OCI-LY7 (cell line): Measurements from ENCODE around the gene PKLR. TPM values are rescaled to one million over a fixed set of nuclear protein-coding genes. Genes with fewer than 3 reads are reported as not detected.

Experiments used
- BruUV-seq: library from RNA; stranded (reverse); fragments of 400-500 nt; replicated peaks from 2 replicates; lab custom pipeline; 2021; lab: Mats Ljungman, UMichigan
- CTCF ChIA-PET: fragments of 300-600 bp; sonication (Branson Sonifier 250); formaldehyde crosslinking; loops from one replicate; lab custom pipeline; 2022; ENCODE audit warnings: antibody characterized with exemption; ENCODE audit not compliant: unreplicated experiment; lab: Charles Lee
- POLR2A ChIA-PET: fragments of 300-600 bp; sonication (Branson Sonifier 250); formaldehyde crosslinking; loops from one replicate; lab custom pipeline; 2022; ENCODE audit warnings: antibody characterized with exemption; lab: Charles Lee
- DNase-seq: peaks from one replicate; pipeline ENCODE4 v3.0.0-alpha.2; 2015; ENCODE audit warnings: low spot score
- H2AFZ ChIP-seq: fragments of 200-600 bp; sonication (generic), shearing (Covaris generic); 2 replicates; pipeline ENCODE4 v1.6.1; 2014; ENCODE audit warnings: mild to moderate bottlenecking, antibody characterized with exemption, low read length, moderate library complexity
- H3K27ac ChIP-seq: fragments of 200-600 bp; sonication (generic); 2 replicates; pipeline ENCODE4 v1.5.1; 2014; ENCODE audit warnings: mixed run types, low read depth, mild to moderate bottlenecking, moderate library complexity, low read length, inconsistent platforms; ENCODE audit not compliant: poor library complexity, severe bottlenecking
- H3K36me3 ChIP-seq: fragments of 200-600 bp; sonication (generic); 2 replicates; pipeline ENCODE4 v1.6.1; 2014; ENCODE audit warnings: mild to moderate bottlenecking, antibody characterized with exemption, low read length, moderate library complexity, mixed read lengths; ENCODE audit not compliant: insufficient read depth
- H3K4me1 ChIP-seq: fragments of 200-600 bp; sonication (generic); 2 replicates; pipeline ENCODE4 v1.5.1; 2014; ENCODE audit warnings: mild to moderate bottlenecking, low read length; ENCODE audit not compliant: insufficient read depth, poor library complexity, severe bottlenecking
- H3K4me2 ChIP-seq: fragments of 200-600 bp; sonication (generic); 2 replicates; pipeline ENCODE4 v1.6.1; 2014; ENCODE audit warnings: mild to moderate bottlenecking, low read length
- H3K4me3 ChIP-seq: fragments of 200-600 bp; sonication (generic); 2 replicates; pipeline ENCODE4 v1.5.1; 2014; ENCODE audit warnings: mild to moderate bottlenecking, low read depth, low read length; ENCODE audit not compliant: poor library complexity, severe bottlenecking
- H3K79me2 ChIP-seq: fragments of 200-600 bp; sonication (generic); 2 replicates; pipeline ENCODE4 v1.6.1; 2016; ENCODE audit warnings: low read depth, mild to moderate bottlenecking, low read length, moderate library complexity, mixed read lengths; ENCODE audit not compliant: insufficient read depth
- H3K9me2 ChIP-seq: fragments of 200-600 bp; sonication (generic); 2 replicates; pipeline ENCODE4 v1.6.1; 2016; ENCODE audit warnings: mild to moderate bottlenecking, low read length, mixed read lengths; ENCODE audit not compliant: insufficient read depth
- H3K9me3 ChIP-seq: fragments of 200-600 bp; sonication (generic); 2 replicates; pipeline ENCODE4 v1.6.1; 2014; ENCODE audit warnings: mild to moderate bottlenecking, mixed run types, low read length, mixed read lengths
- H4K20me1 ChIP-seq: fragments of 200-600 bp; sonication (generic); 2 replicates; pipeline ENCODE4 v1.6.1; 2014; ENCODE audit warnings: mild to moderate bottlenecking, antibody characterized with exemption, low read length, moderate library complexity, mixed read lengths; ENCODE audit not compliant: insufficient read depth
- EZH2phosphoT487 ChIP-seq: fragments of 200-600 bp; sonication (generic); IDR thresholded peaks from 2 replicates; pipeline ENCODE4 v1.6.1; 2018; ENCODE audit warnings: low read depth, borderline replicate concordance, mild to moderate bottlenecking, mixed run types, antibody characterized with exemption, low read length, moderate library complexity, mixed read lengths
- intact Hi-C: fragments of 100-400 bp; cut with micrococcal nuclease; formaldehyde crosslinking; loops from one replicate; pipeline ENCODE4 v1.10.0; 2022; ENCODE audit not compliant: unreplicated experiment
- total RNA-seq, 2 experiments: library from RNA; depleted of rRNA in 1 of 2; stranded (reverse); fragments of >200 nt in 1 of 2; shearing (Covaris generic) in 1 of 2; gene quantifications; 2 replicates each; pipeline ENCODE4 v1.2.3, GENCODE V29; 2014 to 2022
- TF ChIP-seq, protein P1 (sequence below): fragments of 200-600 bp; sonication (generic); conservative IDR thresholded peaks from 2 replicates; pipeline ENCODE4 v1.5.1; 2014; ENCODE audit warnings: mild to moderate bottlenecking, antibody characterized with exemption, low read length, moderate library complexity, mixed read lengths

Gene PKLR
- total RNA-seq, 2 experiments from 2014 or later: 0.19 to 0.51 TPM

DNA sequence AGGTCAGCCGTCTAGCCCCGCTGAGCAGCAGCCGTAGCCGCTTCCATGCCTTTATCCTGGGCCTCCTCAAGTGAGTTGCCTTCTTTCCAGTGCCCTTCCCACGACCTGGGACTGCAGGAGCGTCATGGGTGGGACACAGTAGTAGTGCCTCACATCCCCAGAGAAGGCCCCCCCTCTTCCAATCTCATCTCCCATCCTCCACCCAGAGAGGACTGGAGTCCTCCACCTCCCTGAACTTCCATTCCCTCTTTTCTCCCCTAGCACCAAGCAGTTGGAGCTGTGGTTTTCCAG is 24.3 kb upstream of the PKLR start:
- Histone ChIP-seq H3K36me3 (peaks cover 18% of the 10 kb centered on the region), H3K9me2 (no peaks in the 10 kb centered on the region), H3K27ac (no peak overlapping the region), H4K20me1 (no peaks in the 10 kb centered on the region), H3K79me2 (no peaks in the 10 kb centered on the region), H3K4me2 (peak overlapping the region; percentile 96; the same call in 1 of the 2 replicates), H2AFZ (no peak overlapping the region), H3K9me3 (no peaks in the 10 kb centered on the region), H3K4me1 (peaks cover 15% of the 10 kb centered on the region), H3K4me3 (no peak overlapping the region)
- no TSS peak for BruUV-seq
- intact Hi-C loops: no loop called here
- no peak for DNase-seq
- no peak for TF ChIP-seq EZH2phosphoT487
- TF ChIP-seq, protein P1, sequence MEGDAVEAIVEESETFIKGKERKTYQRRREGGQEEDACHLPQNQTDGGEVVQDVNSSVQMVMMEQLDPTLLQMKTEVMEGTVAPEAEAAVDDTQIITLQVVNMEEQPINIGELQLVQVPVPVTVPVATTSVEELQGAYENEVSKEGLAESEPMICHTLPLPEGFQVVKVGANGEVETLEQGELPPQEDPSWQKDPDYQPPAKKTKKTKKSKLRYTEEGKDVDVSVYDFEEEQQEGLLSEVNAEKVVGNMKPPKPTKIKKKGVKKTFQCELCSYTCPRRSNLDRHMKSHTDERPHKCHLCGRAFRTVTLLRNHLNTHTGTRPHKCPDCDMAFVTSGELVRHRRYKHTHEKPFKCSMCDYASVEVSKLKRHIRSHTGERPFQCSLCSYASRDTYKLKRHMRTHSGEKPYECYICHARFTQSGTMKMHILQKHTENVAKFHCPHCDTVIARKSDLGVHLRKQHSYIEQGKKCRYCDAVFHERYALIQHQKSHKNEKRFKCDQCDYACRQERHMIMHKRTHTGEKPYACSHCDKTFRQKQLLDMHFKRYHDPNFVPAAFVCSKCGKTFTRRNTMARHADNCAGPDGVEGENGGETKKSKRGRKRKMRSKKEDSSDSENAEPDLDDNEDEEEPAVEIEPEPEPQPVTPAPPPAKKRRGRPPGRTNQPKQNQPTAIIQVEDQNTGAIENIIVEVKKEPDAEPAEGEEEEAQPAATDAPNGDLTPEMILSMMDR: no peak
- POLR2A ChIA-PET: no interaction called here
- CTCF ChIA-PET: no interaction called here

DNA sequence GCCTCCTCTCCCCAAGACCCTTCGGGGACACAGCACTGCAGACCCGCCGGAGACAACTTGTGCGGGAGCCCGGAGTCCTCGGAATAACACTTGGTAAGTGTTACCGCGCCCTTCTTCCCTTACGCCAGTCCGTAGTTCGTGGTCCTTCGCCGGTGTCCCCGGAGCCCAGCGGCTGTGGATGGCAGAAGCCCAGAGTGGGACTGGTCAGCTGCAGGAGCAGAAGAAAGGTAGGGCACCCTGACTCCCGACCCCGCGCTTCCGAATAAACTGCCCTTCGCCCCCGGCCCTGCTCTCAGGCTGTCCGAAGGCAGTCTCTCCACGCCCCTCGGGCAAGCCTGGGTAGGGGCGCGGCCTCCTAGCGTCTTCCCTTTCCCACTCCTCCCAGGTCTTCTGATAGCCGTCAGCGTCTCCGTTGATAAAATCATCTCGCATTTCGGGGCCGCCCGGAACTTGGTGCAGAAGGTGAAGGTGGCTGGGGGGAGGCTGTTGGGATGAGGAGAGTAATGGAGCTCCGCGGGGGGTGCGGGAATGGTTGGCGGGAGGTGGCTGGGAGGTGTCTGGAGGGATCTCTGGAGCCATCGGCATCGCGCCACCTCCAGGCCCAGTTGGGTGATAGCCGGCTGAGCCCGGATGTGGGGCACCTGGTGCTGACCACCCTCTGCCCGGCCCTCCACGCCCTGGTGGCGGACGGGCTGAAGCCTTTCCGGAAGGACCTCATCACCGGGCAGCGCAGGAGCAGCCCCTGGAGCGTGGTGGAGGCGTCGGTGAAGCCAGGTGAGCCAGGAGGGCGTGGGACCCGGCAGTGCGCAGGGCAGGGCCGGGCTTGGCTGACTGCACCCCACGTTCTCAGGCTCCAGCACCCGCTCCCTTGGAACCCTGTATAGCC is 23.7 kb upstream of the PKLR start:
- H3K36me3 ChIP-seq: peaks cover 17% of the 10 kb centered on the region
- H3K4me2 ChIP-seq: peak overlapping the region; percentile 96
- peaks cover 18% of the 10 kb centered on the region for H3K4me1 ChIP-seq
- peak overlapping the region; percentile 78 for H2AFZ ChIP-seq
- H3K27ac ChIP-seq: no peak overlapping the region
- H3K9me3 ChIP-seq: no peaks in the 10 kb centered on the region
- DNase-seq: peak; percentile 24
- CTCF ChIA-PET: no interaction called here
- H4K20me1 ChIP-seq: no peaks in the 10 kb centered on the region
- intact Hi-C loops: loop anchor here (5.0 kb wide), 1 partner anchor 148 kb away; no protein-coding TSS in a partner anchor
- TF ChIP-seq, protein P1: peak; percentile 42; the same call in 1 of the 2 replicates
- TF ChIP-seq EZH2phosphoT487: no peak
- H3K9me2 ChIP-seq: no peaks in the 10 kb centered on the region
- H3K79me2 ChIP-seq: no peaks in the 10 kb centered on the region
- no TSS peak for BruUV-seq
- peak overlapping the region; percentile 78 for H3K4me3 ChIP-seq
- POLR2A ChIA-PET: no interaction called here
